Ammon's horn (tissue), 1 donor: ENCODE data around the gene GSG1L.
"Not testable (repeated sequence)": the region's sequence is repeated elsewhere in the genome, so short reads cannot be mapped to it uniquely, and the experiment has no call there.

Experiments
- DNase-seq: peaks from one replicate; pipeline ENCODE4 v3.0.0-alpha.2; 2016; ENCODE audit warnings: low spot score

The GSG1L gene

GRCh38 chr16:27980076-27980775 lies 83.3 kb downstream of the GSG1L start:
- DNase-seq: no peak

- not testable (repeated sequence) for DNase-seq
These were observed 83.8 kb downstream of the GSG1L start for GRCh38 chr16:27979668-27980067.

- no peak for DNase-seq
These were observed 84.6 kb downstream of the GSG1L start for GRCh38 chr16:27978876-27979275.

GRCh38 chr16:27977966-27978365 lies 85.5 kb downstream of the GSG1L start:
- no peak for DNase-seq

DNA sequence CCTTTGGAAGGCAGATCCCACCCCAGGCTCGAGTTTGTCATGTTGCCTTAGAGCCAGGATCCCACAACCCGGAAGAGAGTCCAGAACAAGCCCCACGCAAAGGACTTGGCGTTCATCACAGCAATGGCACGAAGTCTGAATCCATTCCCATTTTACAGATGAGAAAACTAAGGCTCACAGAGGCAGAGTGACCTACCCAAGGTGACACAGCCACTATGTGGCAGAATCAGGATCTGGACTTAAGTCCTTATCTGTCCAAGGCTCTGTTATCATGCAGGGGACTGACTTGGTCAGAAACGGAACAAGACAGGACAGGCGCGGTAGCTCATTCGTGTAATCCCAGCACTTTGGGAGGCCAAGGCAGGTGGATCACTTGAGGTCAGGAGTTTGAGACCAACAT lies 86.5 kb downstream of the GSG1L start:
- no peak for DNase-seq

- no peak for DNase-seq
These were observed 88.5 kb downstream of the GSG1L start for GRCh38 chr16:27974896-27975540.

DNA sequence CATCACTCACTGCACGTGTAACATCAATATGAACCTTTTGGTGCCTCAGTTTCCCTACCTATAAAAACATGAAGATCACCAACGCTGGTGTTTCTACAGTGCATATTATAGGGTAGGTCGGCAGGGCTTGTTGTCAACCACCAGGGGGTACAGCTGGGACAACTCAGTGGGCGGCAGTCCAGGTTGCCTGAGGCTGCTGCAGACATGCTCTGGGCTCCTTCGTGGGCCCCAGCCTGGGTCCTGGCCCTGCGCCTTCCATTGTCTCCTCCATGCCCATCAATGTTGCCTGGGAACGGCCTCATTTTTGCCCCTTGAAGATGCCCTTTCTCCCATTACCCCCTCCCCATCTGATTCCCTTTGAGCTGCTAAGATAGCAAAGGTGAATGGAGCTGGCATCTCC lies 89.8 kb downstream of the GSG1L start:
- DNase-seq: no peak

DNA sequence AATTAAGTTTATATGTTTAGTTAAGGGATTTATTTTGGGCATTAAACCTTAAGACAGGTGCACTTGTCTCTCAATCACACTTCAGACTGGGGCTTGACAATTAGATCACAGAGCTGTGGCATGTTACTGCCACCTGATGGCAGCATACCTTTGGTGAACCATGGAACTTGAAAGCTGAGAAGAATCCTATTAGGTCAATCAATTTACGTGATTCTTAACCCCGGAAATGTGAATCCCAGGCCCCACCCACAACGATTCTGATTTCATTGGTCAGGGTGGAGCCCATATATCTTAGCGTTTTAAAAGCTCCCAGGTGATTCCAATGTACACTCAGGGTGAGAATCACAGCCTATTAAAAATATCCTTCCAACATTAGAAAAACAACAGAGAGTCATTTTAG lies 91.0 kb downstream of the GSG1L start:
- DNase-seq: peak; percentile 43

GRCh38 chr16:27969574-27969973 lies 93.9 kb downstream of the GSG1L start:
- DNase-seq: no peak

GRCh38 chr16:27967169-27967568 lies 96.3 kb downstream of the GSG1L start:
- no peak for DNase-seq

GRCh38 chr16:27966756-27967155 lies 96.8 kb downstream of the GSG1L start:
- DNase-seq: no peak

DNA sequence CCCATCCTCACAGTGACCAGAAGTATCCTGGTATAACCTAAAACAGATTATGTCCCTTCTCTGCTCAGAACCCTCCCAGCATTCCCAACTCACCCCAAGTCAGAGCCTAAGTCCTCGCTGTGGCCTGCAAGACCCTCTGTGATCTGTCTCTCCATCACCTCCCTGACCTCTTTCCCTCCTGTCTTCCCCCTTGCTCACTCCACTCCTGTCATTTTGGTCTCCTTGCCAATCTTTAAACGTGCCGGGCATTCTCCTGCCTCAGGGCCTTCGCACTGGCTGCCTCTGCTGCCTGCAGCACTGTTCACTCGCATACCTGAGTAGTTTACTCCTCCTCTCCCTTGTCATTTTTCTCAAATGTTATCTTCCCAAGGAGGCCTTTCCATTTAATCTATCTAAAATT lies 97.7 kb downstream of the GSG1L start:
- no peak for DNase-seq

GRCh38 chr16:27963471-27963965 lies 100.0 kb downstream of the GSG1L start:
- no peak for DNase-seq

DNA sequence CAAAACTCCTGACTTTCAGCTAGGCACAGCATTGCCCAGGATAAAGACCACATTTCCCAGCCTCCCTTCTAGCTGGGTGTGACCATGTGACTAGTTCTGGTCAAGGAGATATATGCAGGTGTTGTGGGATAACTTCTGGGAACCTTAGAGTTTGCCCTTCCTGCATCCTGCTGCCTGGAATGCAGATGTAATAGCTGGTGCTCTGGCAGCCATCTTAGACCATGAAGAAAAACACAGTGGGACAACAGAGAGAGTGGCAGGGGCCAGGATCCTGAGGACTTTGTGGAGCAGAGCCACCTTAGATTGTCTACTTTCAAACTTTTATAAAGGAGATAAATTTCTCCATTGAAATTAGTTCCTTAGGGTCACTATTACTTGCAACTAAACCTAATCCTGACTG lies 101.3 kb downstream of the GSG1L start:
- no peak for DNase-seq

GRCh38 chr16:27961296-27961620 lies 102.3 kb downstream of the GSG1L start:
- DNase-seq: no peak

GRCh38 chr16:27960619-27961295 lies 102.8 kb downstream of the GSG1L start:
- no peak for DNase-seq

DNA sequence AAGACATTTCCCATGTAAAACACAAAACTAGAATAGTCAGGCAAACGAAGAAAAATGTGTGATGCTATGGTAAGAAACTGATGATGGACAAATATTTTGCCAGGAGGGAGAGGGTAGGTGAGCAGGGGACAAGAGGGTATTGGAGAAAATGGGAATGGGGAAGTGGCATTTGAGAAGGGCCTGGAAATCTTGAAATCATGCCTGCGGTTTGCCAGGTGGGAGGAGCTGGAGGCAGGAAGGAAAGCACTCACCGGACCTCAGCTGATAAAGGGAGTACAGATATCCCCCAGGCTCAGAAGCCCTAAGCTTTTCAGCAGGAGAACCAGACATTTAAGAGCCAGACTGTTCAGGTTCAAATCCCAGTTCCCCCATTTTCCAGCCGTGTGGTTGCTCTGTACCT lies 103.6 kb downstream of the GSG1L start:
- no peak for DNase-seq

DNA sequence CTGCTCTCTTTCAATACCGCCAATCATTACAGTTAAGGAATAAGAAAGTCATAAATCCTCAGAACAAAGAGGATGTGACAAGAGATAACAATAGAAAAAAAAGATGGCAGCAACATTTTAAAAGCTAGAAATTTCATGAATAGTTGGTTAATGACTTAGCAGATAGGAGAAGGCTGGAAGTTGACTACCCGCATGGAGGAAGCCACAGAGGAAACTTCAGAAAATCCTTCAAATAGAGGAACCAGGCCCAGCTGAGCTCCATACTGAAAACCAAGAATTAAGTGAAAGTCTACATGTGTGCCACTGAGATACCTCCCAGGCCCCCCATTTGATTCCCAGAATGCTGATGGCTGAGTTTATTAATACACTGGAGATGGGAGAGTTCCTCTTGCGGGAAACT lies 109.3 kb downstream of the GSG1L start:
- no peak for DNase-seq

DNA sequence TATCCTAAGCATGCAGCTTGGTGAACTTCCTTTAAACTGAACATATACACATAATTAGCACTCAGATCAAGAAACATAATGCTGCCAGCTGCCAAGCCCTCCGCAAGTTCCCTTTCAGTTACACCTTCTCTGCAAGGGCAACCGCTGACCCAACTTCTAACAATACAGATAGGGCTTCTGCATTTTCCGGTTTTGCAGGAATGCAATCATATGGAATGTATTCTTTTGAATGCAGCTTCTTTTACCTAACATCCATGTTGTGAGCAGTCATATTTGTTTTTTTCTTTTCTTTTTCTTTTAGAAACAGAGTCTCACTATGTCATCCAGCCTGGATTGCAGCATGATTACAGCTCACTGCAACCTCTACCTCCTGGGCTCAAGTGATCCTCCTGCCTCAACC lies 110.7 kb downstream of the GSG1L start:
- no peak for DNase-seq

DNA sequence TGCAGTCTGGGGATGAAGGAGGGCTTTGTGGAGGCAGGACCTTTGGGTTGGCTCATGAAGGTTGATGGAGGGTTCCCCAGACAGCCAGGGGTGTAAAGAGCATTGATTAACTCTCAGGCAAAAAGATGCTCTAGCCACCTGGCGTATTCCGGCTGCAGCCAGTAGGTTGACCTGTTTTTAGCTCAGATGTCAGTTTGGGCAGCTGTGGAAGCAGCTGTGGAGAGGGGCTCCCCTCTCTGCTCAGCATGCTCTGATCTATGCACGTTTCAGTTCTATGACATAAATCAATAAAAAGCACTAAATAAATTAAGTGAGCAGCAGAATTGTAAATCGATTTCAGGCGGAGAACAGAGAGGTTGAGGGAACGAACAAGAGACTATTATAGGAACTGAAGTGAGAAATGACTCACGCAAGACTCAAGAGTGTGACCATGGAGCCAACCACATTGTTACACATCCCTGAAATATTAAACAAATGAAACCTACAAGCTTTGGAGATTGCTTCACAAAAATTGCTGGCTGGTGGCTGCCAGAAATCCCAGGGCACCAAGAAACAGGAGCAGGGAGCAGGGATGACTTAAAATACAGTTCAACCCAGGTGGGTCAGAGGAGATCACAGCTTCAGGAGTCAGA lies 111.9 kb downstream of the GSG1L start:
- peak; percentile 15 for DNase-seq

DNA sequence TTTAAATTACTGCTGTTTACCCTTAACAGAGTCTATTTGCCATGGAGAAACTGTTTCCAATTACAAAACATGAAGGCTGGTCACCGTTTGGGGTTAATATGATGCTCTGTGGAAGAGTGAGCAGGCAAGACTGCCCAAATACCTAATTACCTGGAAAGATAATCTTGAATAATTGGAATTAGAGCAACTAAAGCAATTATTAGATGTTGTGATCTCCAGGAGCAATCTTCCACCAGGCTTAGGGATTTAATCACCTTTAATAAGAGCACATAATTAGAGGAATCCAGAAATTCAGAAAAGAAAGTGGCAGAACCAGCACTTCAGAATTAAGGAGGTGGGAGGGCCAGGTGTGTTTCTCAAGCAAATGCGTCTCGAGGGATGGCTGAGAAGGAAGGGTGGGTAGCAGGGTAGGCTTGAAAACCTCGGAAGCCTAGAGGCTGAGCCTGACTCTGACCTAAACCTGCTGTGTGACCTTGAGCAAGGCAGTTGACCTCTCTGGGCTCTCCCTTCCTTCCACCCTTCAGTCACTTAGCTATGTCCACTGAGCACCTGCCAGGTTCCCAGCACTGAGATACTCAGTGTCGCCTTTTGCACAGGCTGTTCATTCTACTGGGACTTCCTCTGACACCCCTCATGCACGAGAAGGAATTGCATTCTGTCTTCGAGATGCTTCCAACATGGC lies 113.2 kb downstream of the GSG1L start:
- no peak for DNase-seq

DNA sequence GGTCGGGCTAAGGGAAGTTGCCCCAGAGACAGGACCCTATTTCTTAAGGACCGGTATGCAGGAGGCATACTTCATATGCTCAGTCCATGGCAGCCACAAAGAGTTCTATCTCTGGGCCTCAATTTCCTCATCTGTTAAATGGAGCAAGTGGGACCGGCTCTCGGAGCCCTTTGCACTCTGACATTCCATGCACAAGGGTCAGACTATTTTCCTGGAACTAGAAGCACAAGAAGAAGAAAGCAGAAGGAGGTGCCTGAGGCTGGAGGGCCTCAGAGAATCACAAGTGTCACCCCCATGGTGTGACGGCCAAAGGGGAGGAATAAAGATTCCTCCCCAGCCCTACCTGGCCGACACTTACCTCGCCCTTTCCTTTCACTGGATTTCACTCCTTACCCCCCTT lies 115.8 kb downstream of the GSG1L start:
- DNase-seq: no peak
